ENCODE results near the gene CTNNA2. TPM values are rescaled to one million over a fixed set of nuclear protein-coding genes. Genes with fewer than 3 reads are reported as not detected.

Gene CTNNA2
- total and polyA plus RNA-seq, 9 of the 15 experiments (the other 6 are each of a cell fraction or from before 2014, with no cell fraction given): 0.03 to 0.40 (median 0.15) TPM

- BruUV-seq (replicated peaks): no TSS peak
- Histone ChIP-seq H3K4me1 (replicated peaks in 1 of 2; ENCODE audit: control insufficient read depth in 2 of 2, insufficient read depth in 2 of 2, low read length in 2 of 2) (no peaks in the 10 kb centered on the region), H3K9me1 (ENCODE audit: control insufficient read depth, insufficient read depth, low read length) (no peaks in the 10 kb centered on the region), H3K27me3 (ENCODE audit: control insufficient read depth in 2 of 2, insufficient read depth in 2 of 2, low read length in 2 of 2) (no peaks in the 10 kb centered on the region), H3K4me2 (ENCODE audit: insufficient read depth, low read length) (no peak overlapping the region), H4K20me1 (replicated peaks; ENCODE audit: control insufficient read depth, insufficient read depth, low read length) (no peaks in the 10 kb centered on the region), H3K27ac (ENCODE audit: extremely low read depth, low read depth, low read length) (no peak overlapping the region), H3K36me3 (ENCODE audit: control insufficient read depth, insufficient read depth, low read length) (no peaks in the 10 kb centered on the region), H3K4me3 (no peak overlapping the region), H3K9ac (ENCODE audit: insufficient read depth in 1 of 2, low read depth in 2 of 2, low read length in 2 of 2) (no peak overlapping the region), H3K9me3 (replicated peaks; ENCODE audit: control insufficient read depth, insufficient read depth, low read depth, low read length) (no peaks in the 10 kb centered on the region), H2AFZ (ENCODE audit: low read depth, low read length) (0 out of 2 replicates have a peak overlapping the region, but pooled peaks have one; percentile 7), H3K79me2 (ENCODE audit: control insufficient read depth, insufficient read depth, low read length) (no peaks in the 10 kb centered on the region)
- intact Hi-C loops (cut with micrococcal nuclease) (no loop called here), in situ Hi-C loops (cut with MboI) (no loop called here)
- DNase-seq (ENCODE audit: extremely low read depth in 1 of 4, low spot score in 3 of 4) (peak in 1 of 4 experiments; percentile 18), ATAC-seq (peak; percentile 78), FAIRE-seq (peak; percentile 59)
- POLR2A ChIA-PET: interaction anchor here (0.5 kb wide), 1 partner anchor 263 kb away, joined by 4 read pairs; no protein-coding TSS in a partner anchor
- 14% methylated on average over 4 of the region's 5 CpGs for WGBS (ENCODE audit: insufficient coverage, low coverage, missing lambda C conversion rate)
- TF ChIP-seq RAD21 (CRISPR knock-in tag; conservative IDR thresholded peaks at IDR 0.05 in 1 of 2, IDR thresholded peaks at IDR 0.05 in 1 of 2) (peak; percentile 31 to 59; a peak in 3 of 4 replicates), NFIC (IDR thresholded peaks at IDR 0.05) (peak; percentile 48; the same call in 1 of the 2 replicates), CEBPG (CRISPR knock-in tag; IDR thresholded peaks at IDR 0.05) (no peak), CEBPG (tag; conservative IDR thresholded peaks at IDR 0.05 in 1 of 2, IDR thresholded peaks at IDR 0.05 in 1 of 2) (no peak), GABPA (tag; conservative IDR thresholded peaks at IDR 0.05; ENCODE audit: low read depth) (no peak), SIN3B (IDR thresholded peaks at IDR 0.05; ENCODE audit: low read depth) (no peak), SMC3 (conservative IDR thresholded peaks at IDR 0.05; ENCODE audit: insufficient read depth, low read depth, low read length) (0 out of 2 replicates have a peak, but pooled peaks have one; percentile 13)
- TF ChIP-seq, protein P1, sequence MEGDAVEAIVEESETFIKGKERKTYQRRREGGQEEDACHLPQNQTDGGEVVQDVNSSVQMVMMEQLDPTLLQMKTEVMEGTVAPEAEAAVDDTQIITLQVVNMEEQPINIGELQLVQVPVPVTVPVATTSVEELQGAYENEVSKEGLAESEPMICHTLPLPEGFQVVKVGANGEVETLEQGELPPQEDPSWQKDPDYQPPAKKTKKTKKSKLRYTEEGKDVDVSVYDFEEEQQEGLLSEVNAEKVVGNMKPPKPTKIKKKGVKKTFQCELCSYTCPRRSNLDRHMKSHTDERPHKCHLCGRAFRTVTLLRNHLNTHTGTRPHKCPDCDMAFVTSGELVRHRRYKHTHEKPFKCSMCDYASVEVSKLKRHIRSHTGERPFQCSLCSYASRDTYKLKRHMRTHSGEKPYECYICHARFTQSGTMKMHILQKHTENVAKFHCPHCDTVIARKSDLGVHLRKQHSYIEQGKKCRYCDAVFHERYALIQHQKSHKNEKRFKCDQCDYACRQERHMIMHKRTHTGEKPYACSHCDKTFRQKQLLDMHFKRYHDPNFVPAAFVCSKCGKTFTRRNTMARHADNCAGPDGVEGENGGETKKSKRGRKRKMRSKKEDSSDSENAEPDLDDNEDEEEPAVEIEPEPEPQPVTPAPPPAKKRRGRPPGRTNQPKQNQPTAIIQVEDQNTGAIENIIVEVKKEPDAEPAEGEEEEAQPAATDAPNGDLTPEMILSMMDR (IDR thresholded peaks at IDR 0.05 in 2 of 3, conservative IDR thresholded peaks at IDR 0.05 in 1 of 3; ENCODE audit: insufficient read depth in 2 of 3, low read depth in 1 of 3, low read length in 3 of 3): peak; percentile 13 to 51 (median 14); a peak in 2 of 6 replicates
- TF ChIP-seq, protein P2, sequence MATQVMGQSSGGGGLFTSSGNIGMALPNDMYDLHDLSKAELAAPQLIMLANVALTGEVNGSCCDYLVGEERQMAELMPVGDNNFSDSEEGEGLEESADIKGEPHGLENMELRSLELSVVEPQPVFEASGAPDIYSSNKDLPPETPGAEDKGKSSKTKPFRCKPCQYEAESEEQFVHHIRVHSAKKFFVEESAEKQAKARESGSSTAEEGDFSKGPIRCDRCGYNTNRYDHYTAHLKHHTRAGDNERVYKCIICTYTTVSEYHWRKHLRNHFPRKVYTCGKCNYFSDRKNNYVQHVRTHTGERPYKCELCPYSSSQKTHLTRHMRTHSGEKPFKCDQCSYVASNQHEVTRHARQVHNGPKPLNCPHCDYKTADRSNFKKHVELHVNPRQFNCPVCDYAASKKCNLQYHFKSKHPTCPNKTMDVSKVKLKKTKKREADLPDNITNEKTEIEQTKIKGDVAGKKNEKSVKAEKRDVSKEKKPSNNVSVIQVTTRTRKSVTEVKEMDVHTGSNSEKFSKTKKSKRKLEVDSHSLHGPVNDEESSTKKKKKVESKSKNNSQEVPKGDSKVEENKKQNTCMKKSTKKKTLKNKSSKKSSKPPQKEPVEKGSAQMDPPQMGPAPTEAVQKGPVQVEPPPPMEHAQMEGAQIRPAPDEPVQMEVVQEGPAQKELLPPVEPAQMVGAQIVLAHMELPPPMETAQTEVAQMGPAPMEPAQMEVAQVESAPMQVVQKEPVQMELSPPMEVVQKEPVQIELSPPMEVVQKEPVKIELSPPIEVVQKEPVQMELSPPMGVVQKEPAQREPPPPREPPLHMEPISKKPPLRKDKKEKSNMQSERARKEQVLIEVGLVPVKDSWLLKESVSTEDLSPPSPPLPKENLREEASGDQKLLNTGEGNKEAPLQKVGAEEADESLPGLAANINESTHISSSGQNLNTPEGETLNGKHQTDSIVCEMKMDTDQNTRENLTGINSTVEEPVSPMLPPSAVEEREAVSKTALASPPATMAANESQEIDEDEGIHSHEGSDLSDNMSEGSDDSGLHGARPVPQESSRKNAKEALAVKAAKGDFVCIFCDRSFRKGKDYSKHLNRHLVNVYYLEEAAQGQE (IDR thresholded peaks at IDR 0.05; ENCODE audit: borderline replicate concordance): peak; percentile 36; the same call in 1 of the 2 replicates
- TF ChIP-seq, protein P2 (CRISPR knock-in tag; IDR thresholded peaks at IDR 0.05; ENCODE audit: low read depth): no peak
- CTCF ChIA-PET (ENCODE audit: low intra/inter-chr PET ratio): interaction anchor here (0.8 kb wide), 1 partner anchor 210 kb away, joined by 4 read pairs; no protein-coding TSS in a partner anchor
These were observed 775.7 kb downstream of the CTNNA2 start for GRCh38 chr2:80288576-80288975.

Measured in K562 (cell line).